Fibroblast of peridontal ligament (primary cell): ENCODE measurements around the gene MANF.
A peak's percentile ranks its signal among the peaks of the same experiment; 100 is the strongest.
"Not testable (repeated sequence)": the region's sequence is repeated elsewhere in the genome, so short reads cannot be mapped to it uniquely, and the experiment has no call there.

Source experiments
- DNase-seq: peaks from one replicate; pipeline ENCODE4 v3.0.0-alpha.2; 2010; ENCODE audit errors: extremely low read depth

MANF gene

DNA sequence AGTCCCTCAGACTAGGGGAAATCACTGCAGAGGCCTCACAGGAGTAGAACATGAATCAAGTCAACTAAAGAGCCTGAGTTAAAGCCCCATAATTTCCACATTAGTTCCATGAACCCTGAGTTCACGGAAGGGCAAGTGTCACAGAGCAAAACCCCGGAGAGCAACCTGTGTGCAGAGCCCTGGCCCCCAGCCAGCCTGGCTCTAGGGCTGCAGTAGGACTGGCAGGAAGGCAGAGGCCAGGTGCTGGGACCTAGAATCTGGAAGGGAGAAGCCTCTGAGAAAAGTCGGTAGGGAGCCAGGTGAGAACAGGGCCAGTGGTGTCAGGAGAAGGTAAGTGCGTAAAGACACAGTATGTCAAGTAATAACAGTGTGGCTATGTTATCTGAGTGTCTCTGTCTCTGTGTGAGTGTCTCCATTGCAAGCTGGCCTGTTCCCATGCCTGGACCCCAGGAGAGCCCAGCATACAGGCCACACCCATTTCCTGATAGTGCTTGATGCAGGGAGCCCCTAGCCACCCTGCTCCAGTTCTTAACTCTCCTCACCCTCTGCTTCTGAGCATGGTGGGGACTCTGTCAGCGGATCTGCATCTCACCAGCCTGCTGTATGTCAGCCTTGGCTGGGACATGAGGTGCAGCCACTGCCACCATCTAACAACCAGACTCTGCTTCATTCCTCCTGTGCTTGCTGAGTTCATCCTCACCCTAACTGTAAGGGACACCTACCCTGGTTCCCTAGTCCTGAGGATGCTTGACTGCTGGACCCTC is 11.3 kb upstream of the MANF start:
- no peak for DNase-seq

DNA sequence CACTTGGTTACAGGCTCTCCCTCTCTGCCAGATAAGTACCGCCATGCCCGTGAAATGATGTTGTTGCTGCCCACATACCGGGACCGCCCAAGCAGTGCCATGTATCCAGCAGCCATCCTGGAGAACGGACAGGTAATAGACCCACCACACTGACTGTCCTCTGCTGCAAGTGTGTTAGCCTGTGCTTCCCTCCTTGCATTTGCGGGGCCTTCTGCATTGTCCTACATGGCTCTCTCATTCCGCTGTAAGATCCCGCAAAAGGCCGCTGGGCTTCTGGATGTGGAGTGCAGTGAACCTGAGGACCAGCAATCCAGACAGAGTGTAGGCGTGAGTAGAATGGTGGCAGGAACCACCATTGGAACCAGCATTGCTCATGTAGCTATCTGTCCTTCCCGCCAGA is 10.6 kb upstream of the MANF start:
- DNase-seq: no peak

DNA sequence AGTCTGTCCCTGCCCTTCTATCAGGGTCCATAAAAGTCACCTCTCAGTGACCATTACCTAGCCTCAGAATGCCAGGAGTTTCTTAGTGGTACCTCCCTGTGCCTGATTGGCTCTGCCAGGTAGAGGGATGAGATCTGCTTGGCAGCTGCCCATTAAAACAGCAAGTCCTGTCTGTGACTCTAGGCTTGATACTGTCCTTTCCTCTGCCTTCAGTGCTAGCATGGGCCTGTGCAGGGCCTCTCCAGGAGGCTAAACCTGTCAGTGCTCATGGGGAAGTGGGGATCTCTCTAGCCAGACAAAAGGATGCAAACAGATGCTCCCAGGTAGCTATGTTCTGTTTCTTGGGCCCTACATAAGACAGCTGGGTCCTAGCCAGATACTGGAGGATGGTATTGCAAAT is 10.0 kb upstream of the MANF start:
- DNase-seq: no peak

DNA sequence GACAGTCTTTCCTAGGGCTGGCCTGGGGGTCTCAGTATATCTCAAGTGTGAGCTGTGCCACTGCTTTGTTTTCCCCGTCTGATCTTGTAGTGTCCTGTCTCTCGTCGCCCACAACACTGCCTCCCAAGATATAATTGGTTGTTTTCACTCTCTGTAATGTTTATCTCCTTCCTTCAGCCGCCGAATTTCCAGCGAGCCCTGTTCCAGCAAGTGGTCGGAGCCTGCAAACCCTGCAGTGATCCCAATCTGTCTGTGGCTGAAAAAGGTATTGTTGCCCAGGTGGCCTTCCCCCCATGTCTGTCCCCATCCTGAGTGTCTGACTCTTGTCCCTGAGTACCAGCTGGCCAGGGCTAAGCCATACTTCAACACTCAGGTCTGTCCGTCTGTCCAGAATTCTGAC is 9.5 kb upstream of the MANF start:
- DNase-seq: no peak

DNA sequence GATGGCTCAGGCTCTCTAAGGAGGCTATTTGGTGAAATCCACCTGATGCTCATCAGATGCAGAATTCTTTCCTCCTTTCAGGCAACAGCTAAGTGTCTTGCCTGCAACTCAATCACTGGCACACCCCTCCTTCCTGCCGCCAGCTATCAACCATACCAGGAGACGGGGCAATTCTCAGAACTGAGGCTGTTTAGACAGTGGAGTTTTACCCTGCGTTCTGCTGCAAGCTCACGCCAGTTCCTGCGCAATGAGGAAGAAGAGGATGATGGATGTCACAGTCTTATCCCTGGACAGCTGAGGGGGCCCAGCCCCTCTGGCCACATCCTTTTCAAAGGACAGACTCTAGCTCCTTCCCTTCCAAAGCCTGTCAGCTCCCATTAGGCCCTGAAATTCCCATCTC is 7.0 kb upstream of the MANF start:
- DNase-seq: no peak

DNA sequence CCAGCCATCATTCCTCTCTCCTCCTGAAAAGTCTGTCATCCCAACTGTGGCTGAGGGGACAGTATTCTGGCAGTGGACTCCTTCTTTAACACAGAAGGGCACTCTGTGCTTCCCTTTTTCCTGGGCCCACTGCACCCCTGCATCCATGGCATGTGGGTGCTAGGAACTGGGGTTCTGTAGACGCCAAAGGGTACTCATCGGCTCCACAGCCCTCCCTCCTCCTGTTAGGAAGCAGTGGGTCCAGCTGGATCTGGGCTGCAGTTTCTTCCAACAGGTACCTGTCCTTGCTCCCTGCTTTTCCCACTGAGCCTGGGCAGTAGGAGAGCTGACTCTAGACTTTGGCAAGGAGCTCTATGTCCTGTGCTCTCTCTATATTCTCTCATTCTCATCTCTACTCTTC is 6.4 kb upstream of the MANF start:
- no peak for DNase-seq

DNA sequence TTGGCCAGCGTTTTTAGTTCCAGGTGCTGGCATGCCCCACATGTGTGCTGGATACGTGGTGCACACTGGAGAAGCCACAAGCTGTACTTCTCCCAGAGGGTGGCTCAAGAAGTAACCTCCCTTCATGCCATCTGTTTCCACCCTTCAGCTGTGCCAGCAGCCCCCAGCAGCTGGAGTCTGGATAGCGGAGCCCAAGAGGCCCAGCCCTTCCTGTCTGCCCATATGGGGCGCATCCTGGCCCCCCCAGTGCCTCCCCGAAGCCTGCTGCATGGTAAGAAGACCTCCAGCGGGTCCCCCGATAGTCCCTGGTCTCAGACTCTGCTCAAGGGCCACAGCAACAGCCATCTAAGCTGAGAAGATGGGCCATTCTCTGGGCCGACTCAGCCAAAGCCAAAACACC is 5.8 kb upstream of the MANF start:
- no peak for DNase-seq

DNA sequence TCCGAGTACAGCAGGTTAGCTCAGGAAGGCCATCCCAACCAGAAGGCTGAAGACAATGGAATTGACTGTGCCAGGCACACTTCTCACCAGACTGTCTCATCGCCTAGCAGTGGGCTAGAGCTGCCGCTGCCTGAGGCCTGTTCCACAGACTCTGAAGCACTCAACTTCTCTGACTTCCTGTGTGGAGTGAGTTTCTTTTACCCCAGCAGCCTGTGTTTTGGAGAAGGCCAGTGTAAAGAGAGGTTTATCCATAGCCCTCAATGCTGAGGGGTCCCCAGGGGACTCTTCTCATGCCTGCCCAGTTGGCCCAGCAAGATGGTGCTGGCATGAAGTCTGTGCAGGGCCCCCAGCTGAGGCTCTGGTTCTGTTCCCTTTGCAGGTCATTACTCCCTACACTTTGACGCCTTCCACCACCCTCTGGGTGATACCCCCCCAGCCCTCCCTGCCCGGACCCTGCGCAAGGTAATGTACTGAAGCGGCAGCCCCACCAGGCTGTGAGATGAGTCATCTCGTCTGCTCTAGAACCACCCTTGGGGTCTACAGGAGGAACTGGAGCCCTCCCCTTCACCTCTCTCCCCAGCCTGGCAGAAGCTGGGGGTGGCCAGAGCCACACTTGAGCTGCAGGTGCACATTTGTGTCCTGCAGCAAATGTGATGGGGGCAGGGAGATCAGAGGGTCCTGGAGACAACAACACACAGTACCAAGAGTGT is 5.2 kb upstream of the MANF start:
- DNase-seq: no peak

DNA sequence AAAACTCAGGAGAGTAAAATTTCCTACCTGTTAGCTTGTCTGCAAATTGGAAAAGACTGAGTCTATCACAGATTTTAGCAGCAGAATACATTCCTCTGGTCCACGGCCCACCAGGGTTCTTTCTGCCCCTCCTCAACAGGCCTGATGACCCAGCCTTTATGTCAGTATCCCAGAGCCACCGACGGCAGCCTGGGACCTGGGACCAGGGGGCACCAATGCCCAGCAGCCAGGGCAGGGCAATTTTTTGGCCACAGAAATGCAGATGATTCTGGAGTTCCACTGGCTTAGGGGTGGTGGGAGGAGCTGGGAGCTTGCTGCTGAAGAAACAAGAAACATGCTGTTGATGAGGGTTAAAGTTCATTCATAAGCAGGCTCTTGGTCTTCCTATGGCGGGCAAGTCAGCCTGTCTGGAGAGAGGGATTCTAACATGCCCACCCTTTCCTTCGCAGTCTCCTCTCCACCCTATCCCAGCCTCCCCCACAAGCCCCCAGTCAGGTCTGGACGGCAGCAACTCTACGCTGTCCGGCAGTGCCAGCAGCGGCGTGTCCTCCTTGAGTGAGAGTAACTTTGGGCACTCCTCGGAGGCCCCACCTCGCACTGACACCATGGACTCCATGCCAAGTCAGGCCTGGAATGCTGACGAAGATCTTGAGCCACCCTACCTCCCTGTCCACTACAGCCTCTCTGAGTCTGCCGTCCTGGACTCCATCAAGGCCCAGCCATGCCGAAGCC is 4.3 kb upstream of the MANF start:
- DNase-seq: no peak

DNA sequence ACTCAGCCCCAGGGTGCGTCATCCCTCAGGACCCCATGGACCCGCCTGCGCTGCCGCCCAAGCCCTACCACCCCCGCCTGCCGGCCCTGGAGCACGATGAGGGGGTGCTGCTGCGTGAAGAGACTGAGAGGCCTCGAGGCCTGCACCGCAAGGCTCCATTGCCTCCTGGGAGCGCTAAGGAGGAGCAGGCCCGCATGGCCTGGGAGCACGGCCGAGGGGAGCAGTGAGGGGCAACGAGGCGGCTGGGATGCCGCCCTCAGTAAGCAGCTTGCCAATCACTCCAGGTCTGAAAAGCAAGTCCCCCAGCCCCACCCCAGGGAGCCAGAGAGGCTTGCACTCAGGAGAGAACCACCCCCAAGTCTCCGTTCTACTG is 3.8 kb upstream of the MANF start:
- DNase-seq: no peak

DNA sequence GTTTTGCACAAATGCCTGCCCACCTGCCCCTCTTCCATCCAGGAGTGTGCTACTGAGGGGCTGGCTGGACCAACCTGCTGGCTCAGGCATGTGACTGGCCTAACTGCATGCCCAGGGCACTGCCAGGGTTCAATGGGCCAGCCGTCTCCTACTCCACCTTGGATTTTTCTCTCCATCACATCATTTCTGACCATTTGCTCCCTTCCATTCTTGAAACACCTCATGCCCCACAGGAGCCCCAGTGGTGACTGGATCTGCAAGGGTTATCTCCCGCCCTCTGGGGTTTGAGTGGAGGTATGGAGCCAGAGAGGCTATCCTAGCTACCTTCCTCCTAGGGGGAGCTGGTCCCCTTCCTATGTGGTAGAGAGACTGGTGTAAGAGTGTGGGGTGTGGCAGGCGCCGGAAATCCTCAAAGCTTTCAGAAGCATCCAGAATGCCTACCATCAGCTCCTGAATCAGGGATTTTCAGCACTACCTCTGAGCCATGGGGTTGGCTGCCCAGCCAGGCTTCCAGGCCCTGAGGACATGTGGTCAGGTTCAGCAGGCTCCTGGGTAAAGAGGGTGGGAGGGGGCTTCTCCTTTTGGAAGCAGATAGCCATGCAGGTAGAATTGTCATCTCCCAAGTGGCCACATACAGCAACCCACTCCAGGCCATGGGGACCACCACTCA is 2.9 kb upstream of the MANF start:
- no peak for DNase-seq

DNA sequence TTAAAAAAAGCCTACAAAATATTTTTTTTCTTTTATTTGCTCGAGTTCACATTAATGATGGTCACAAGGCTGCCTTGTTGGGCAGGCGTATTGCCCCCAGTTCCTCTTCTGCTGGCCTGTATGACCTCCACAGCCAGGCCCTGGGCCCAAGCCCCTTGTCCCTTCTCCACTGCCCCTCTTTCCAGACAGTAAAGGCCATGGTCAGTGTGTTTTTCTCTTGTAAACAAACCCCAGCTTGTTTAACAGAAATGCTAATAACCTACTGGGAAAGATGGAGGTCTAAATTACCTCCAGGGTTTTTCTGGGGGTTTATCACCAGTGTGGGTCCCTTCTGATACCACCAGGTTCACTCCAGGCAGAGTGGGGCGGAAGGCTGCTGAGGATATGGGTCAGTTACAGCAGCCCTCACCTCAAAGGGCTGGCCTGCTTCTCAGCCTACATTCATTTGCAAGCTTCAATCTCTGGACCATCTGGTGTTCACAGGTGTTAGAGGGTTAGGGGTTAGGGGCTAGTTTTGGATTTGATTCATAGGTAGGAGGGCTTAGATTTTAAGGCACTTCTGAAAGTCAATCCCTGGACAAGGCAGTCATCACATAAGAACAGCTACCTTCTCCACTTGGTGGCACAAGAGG is 2.0 kb upstream of the MANF start:
- no peak for DNase-seq

DNA sequence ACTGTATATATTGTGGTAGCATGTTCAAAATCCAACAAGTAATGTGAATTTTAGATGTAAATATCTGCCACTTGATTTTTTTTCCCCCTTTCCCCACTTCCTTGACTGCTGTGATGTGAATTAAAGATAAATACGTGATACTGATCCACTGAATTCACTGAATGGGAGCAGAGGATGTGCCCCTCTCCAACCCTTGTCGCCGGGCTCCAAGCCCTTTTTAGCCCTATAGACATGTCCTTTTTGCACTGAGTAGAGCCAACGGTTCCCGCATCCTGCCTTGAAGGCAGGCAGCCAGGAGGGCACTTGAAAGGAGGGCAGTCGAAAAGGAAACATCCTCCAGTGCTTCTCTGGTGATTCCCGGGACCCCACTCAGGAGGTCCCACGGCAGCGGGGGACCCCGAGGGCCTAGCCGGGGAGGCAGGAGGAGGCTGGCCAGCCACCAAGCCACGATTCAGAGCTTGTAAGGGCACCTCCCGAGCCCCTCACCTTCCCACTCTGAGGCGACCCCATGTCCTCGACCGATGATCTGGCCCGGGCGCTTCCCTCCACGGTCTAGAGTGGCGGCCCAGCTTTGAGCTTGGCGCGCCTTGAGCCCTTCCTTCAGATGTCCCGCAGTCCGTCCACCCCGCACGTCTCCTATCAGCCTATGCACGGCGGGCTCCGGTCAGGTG is 901 bp upstream of the MANF start:
- no peak for DNase-seq

DNA sequence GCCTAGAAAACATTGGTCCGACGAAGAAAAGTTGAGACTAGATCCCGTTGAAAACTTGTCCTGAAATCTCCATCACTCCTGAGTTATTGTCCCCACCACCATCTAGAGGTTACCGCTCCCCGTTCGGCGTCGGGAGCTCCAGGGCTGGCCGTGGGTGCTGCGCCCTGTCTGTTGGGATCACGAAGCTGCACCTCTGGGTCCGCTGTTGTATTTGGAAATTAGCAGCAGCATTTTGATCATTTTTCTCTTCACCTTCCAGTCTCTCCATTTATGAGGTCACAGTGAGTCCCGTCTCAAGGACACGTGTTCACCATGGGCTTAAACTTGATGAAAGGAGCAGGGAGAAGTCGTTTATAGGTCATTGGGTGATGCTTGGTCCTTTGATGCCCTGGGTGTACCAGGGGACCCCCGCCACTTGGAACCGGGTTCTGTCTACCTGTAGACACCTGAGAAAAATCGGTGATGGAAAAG is 565 bp downstream of the MANF start:
- DNase-seq: no peak

DNA sequence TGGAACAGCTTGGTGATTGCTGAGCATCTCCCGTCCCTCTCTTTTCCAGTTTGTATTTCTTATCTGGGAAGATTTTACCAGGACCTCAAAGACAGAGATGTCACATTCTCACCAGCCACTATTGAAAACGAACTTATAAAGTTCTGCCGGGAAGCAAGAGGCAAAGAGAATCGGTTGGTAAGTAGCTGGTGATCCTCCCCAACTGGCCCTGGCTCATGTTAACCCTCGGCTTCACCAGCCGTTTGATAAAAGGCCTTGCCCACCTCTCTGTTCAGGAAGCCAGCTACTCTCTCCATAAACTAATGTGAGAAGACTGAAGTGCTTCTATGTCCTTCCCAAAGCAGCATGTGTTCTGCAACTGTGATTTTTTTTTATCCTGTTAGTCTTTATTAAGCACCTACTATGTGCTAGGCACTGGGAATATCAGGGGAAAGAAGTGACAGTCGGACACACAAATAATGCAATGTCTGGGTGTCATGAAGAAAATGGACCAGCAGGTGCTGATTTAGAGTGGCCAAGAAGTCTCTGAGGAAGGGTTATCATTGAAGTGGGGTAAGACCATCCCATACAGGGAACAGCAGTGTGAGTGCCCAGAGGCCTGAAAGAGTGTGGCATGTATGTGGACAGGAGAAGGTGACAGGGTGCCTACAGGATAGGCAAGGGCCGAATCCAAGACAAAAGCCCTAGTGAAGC is 1.2 kb downstream of the MANF start:
- DNase-seq: no peak

DNA sequence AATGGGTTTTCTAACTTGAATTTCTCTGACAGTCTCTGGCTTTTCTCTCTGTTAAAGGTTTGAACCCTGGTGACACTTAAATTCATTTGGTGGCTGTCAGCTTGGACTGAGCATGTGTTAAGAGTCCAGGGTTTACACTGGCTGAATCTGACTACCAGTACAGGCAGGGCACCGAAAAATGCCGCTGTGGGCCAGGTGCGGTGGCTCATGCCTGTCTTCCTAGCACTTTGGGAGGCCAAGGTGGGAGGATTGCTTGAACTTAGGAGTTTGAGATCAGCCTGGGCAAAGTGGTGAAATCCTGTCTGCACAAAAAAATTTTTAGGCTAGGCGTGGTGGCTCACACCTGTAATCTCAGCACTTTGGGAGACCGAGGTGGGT is 1.8 kb downstream of the MANF start:
- DNase-seq: no peak

DNA sequence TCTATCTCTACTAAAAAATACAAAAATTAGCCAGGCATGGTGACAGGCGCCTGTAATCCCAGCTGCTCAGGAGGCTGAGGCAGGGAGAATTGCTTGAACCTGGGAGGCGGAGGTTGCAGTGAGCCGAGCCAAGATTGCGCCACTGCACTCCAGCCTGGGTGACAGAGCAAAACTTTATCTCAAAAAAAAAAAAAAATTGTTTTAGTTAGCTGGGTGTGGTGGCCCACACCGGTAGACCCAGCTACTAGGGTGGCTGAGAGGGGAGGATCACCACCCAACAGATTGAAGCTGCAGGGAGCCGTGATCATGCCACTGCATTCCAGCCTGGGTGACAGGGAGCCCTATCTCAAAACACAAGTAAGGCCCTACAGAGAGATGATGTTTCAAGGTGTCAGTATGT is 2.2 kb downstream of the MANF start:
- DNase-seq: not testable (repeated sequence)

DNA sequence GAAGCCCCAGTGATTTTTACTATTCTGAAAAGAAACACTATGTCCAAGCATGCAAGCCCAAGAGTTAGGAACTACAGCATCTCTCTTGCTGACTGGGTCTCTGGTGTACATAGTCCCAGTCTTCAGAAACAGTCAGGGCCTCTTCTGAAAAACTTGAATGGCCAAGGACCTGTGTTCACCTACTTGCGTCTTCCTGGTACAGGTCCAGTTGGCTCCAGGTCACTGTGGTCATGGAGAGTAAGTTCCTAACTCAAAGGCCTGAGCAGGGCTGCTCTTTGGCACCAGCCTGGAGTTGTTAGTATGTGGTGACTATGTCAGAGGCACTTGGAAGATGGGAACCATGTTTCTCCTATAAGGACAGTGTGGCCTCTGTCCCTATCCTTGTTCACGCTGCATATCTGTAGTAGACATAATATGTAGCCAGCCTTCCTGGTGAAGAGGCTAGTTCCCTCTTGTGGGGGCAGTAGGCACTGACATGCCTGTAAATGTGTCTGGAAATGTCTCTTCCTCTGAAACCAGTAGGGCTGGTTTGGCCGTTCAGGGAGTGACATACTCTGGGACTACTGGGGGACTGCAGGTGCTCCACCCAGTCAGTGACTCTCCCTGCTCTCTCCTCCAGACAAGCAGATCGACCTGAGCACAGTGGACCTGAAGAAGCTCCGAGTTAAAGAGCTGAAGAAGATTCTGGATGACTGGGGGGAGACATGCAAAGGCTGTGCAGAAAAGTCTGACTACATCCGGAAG is 3.4 kb downstream of the MANF start:
- DNase-seq: peak; percentile 23

DNA sequence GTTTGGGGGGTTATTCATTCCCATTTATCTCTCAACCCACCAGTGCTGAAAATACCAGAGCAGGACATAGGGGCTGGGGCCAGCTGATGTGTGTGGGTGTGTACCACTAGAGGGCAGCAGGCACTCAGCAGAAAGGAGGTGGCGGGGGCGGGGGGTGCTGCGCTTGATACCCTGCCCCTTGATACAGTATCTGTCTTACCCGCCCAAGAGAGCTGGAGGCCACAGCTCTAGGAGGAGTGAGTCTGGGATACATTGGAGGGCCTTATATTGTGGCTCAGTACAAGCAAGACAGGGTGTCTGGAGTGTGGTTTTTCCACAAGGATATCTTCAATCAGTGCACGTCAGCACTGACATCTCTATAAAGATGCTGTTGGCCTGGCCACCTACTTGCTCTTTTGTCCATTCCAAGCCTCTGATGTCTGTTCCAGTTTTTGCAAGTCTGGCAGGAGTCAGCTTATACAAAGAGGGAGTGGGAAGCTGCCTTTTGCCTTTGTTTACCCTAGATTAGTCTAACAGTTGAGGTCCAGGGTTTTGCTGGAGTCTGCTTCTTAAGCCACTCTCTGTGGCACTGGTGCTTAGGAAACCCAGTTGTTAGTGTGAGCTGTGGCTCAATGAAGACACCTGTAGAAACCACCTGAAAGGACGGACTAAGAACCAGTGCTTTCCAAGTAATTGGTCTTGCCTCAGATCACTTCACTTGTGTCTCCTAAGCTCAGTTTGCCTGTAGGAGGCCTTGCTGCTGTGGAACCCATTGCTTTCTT is 4.5 kb downstream of the MANF start:
- DNase-seq: peak; percentile 49
